Measurements from ENCODE around the gene GRIA3. TPM values are rescaled to one million over a fixed set of nuclear protein-coding genes. Genes with fewer than 3 reads are reported as not detected.

Gene GRIA3
- total and polyA plus RNA-seq, 10 of the 15 experiments (the other 5 are each of a cell fraction or from before 2014, with no cell fraction given): 0.45 to 4.3 (median 2.2) TPM

GRCh38 chrX:123175366-123176122 lies 8.5 kb upstream of the GRIA3 start:
- H3K4me1 ChIP-seq (ENCODE audit: control insufficient read depth, insufficient read depth, low read length): no peaks in the 10 kb centered on the region
- no peaks in the 10 kb centered on the region for H4K20me1 ChIP-seq (ENCODE audit: control insufficient read depth, insufficient read depth)
- H2AFZ ChIP-seq (ENCODE audit: control insufficient read depth, low read depth, low read length): peak overlapping the region; percentile 34
- ChIA-PET RAD21 (ENCODE audit: unreplicated experiment) (interaction anchor here (6.1 kb wide), 1 partner anchor 247 kb away, joined by 55 read pairs; no protein-coding TSS in a partner anchor), CTCF (interaction anchor here (0.6 to 6.5 kb wide), 5 partner anchors 19 to 246 kb away, joined by 3 to 89 read pairs (median 3); no protein-coding TSS in a partner anchor), POLR2A (no interaction called here), SMC1A (ENCODE audit: uncharacterized antibody, unreplicated experiment) (interaction anchor here (0.6 to 3.4 kb wide), 10 partner anchors 11 to 247 kb away, joined by 3 to 53 read pairs (median 4); no protein-coding TSS in a partner anchor)
- H3K4me3 ChIP-seq: no peak overlapping the region
- H3K9me3 ChIP-seq (replicated peaks; ENCODE audit: control insufficient read depth, insufficient read depth, low read length): no peaks in the 10 kb centered on the region
- intact Hi-C loops (cut with micrococcal nuclease; ENCODE audit: unreplicated experiment) (loop anchor here (2.0 kb wide), 1 partner anchor 247 kb away; no protein-coding TSS in a partner anchor), in situ Hi-C loops (cut with MboI) (no loop called here)
- no peak overlapping the region for H3K27ac ChIP-seq (ENCODE audit: control insufficient read depth, insufficient read depth)
- H3K79me2 ChIP-seq (ENCODE audit: control insufficient read depth, insufficient read depth, low read length): no peaks in the 10 kb centered on the region
- BruUV-seq (replicated peaks): no TSS peak
- no peak overlapping the region for H3K4me2 ChIP-seq (ENCODE audit: control insufficient read depth, insufficient read depth)
- no peak for FAIRE-seq
- DNase-seq (ENCODE audit: low read depth, low spot score): no peak
- H3K27me3 ChIP-seq (replicated peaks in 1 of 2; ENCODE audit: control insufficient read depth in 2 of 2, insufficient read depth in 2 of 2, low read length in 1 of 2): no peaks in the 10 kb centered on the region
- peak; percentile 59 for ATAC-seq
- TF ChIP-seq HDAC6 (IDR thresholded peaks at IDR 0.05; ENCODE audit: unreplicated experiment): no peak
- no peak for TF ChIP-seq DPF2 (IDR thresholded peaks at IDR 0.05)
- no peak for TF ChIP-seq E2F8 (IDR thresholded peaks at IDR 0.05; ENCODE audit: low read depth, partially characterized antibody)
- no peak for TF ChIP-seq IRF4 (IDR thresholded peaks at IDR 0.05; ENCODE audit: low read depth, low read length)
- TF ChIP-seq USF2 (IDR thresholded peaks at IDR 0.05; ENCODE audit: borderline replicate concordance, low read depth, low read length): no peak
- TF ChIP-seq ZSCAN29 (IDR thresholded peaks at IDR 0.05): no peak
- TF ChIP-seq RCOR1 (conservative IDR thresholded peaks at IDR 0.05; ENCODE audit: low read depth, low read length): no peak
- TF ChIP-seq SMC3 (IDR thresholded peaks at IDR 0.05; ENCODE audit: borderline replicate concordance, low read length): no peak
- TF ChIP-seq SIX5 (IDR thresholded peaks at IDR 0.05; ENCODE audit: low read depth, low read length, severe bottlenecking): no peak
- no peak for TF ChIP-seq NBN (IDR thresholded peaks at IDR 0.05)
- no peak for TF ChIP-seq KDM1A (IDR thresholded peaks at IDR 0.05; ENCODE audit: borderline replicate concordance)
- TF ChIP-seq YBX1 (IDR thresholded peaks at IDR 0.05): no peak
- no peak for TF ChIP-seq MYC (IDR thresholded peaks at IDR 0.05; ENCODE audit: insufficient read depth, insufficient read length, insufficient replicate concordance, low read length, severe bottlenecking)
- H3K9ac ChIP-seq (ENCODE audit: control insufficient read depth, insufficient read depth, low read length): no peak overlapping the region
- H3K36me3 ChIP-seq (ENCODE audit: control insufficient read depth in 2 of 2, insufficient read depth in 2 of 2, low read length in 1 of 2): no peaks in the 10 kb centered on the region
